H1 (cell line): ENCODE results near the gene FXYD7. TPM values are rescaled to one million over a fixed set of nuclear protein-coding genes. Genes with fewer than 3 reads are reported as not detected.

ENCODE experiments used
- ATF3 ChIP-seq: IDR thresholded peaks from 2 replicates; pipeline ENCODE4 v1.6.1; 2011; ENCODE audit warnings: low read depth, mild to moderate bottlenecking, low read length; ENCODE audit not compliant: insufficient read depth
- CHD1 ChIP-seq: IDR thresholded peaks from 2 replicates; pipeline ENCODE4 v1.6.1; 2012; ENCODE audit warnings: low read depth, low read length, improper control_type of control experiment
- CHD7 ChIP-seq: fragments of 300-600 bp; sonication (generic); IDR thresholded peaks from 2 replicates; pipeline ENCODE4 v1.7.1; 2012; ENCODE audit warnings: low read length, moderate library complexity, mild to moderate bottlenecking, inconsistent platforms; ENCODE audit not compliant: insufficient replicate concordance
- RAD21 ChIP-seq, 2 experiments: IDR thresholded peaks in 1 of 2; conservative IDR thresholded peaks in 1 of 2; 2 replicates each; pipeline ENCODE4 v1.6.1; 2011; ENCODE audit warnings: low read depth in 2 of 2, low read length in 2 of 2, improper control_type of control experiment in 1 of 2, inconsistent platforms in 1 of 2, mild to moderate bottlenecking in 1 of 2, moderate library complexity in 1 of 2
- polyA plus RNA-seq, 7 experiments: library from polyadenylated mRNA; depleted of rRNA in 3 of 7; stranded (reverse) in 5 of 7; unstranded in 2 of 7; fragments of >200 nt in 5 of 7; fragments of 200-250 nt in 2 of 7; gene quantifications; 1 replicate in 5 of 7; 2 replicates in 1 of 7; 4 replicates in 1 of 7; pipeline versions ENCODE4 v1.2.1 to v1.2.3, GENCODE V29; 2011 to 2013; ENCODE audit warnings: missing spikeins in 2 of 7, mixed read lengths in 2 of 7
- total RNA-seq: library from RNA; stranded (reverse); fragmentation: NEBNext Ultra II Directional; extraction: Animal tissue kit (Norgen Biotek cat#: 25700); gene quantifications from 2 replicates; pipeline ENCODE4 v1.2.1, GENCODE V29; 2021

FXYD7 gene
- total and polyA plus RNA-seq, 2 of the 8 experiments (the other 6 are each of a cell fraction or from before 2014, with no cell fraction given) = 12.1 to 14.3 TPM

DNA sequence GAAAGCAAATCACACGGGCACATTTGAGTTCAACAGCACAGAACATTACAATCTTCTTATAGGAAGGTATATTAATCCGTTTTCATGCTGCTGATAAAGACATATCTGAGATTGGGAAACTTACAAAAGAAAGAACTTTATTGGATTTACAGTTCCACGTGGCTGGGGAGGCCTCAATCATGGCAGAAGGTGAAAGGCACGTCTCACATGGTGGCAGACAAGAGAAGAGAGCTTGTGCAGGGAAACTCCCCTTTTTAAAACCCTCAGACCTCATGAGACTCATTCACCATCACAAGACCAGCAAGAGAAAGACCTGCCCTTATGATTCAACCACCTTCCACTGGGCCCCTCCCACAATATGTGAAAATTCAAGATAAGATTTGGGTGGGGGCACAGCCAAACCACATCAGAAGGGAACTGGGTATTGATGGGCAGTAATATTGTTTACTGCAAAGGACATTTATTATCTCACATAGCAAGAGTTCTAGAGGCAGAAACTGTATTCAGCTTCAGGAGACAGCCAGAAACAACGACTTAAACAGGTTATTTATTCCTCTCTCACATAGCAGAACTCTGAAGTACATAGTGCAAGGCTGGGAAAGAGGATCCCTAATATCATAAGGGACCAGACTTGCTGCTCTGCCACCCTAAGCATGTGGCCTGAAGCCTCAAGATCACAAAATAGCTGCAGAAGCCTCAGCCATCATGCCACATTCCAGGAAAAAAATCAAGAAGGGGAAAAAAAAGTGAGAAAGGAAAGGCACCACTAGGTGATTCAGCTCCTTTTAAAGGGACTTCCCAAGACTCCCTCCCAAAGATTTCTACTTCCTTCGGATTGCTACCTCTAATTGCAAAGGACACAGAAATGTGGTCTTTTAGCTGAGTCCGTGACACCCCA lies 34.6 kb downstream of the FXYD7 start (continued):
- TF ChIP-seq CHD7 (no peak), RAD21 (IDR thresholded peaks at IDR 0.05 in 1 of 2, conservative IDR thresholded peaks at IDR 0.05 in 1 of 2; ENCODE audit: low read depth in 2 of 2, low read length in 2 of 2) (no peak), ATF3 (no peak), CHD1 (no peak)
- TF ChIP-seq, all 59 proteins: peak for 0
